ENCODE data around the gene SLC5A3. TPM values are rescaled to one million over a fixed set of nuclear protein-coding genes. Genes with fewer than 3 reads are reported as not detected.
A peak's percentile ranks its signal among the peaks of the same experiment; 100 is the strongest.

Gene SLC5A3
- total and polyA plus RNA-seq, 12 donors, result 2.3 to 63.9 (median 37.4) TPM

GRCh38 chr21:34097442-34097841 lies 24.1 kb downstream of the SLC5A3 start:
- Histone ChIP-seq H3K9me3 (replicated peaks in 1 of 3) (no peaks in the 10 kb centered on the region), H3K4me1 (replicated peaks in 1 of 2) (peaks cover 9 to 45% of the 10 kb centered on the region in 2 donors), H3K27me3 (no peaks in the 10 kb centered on the region), H3K4me3 (no peak overlapping the region), H3K27ac (no peak overlapping the region), H3K36me3 (replicated peaks in 1 of 2) (peaks cover 0 to 14% of the 10 kb centered on the region in 2 donors)
- intact Hi-C loops (cut with DNase I), result no loop called here
- TF ChIP-seq CTCF (IDR thresholded peaks at IDR 0.05) (no peak), POLR2A (IDR thresholded peaks at IDR 0.05) (no peak)
- no peak for DNase-seq
- 80 to 88% (median 84%) methylated on average over 2 of the region's 2 CpGs for WGBS, 4 donors

- TF ChIP-seq POLR2A (IDR thresholded peaks at IDR 0.05), result no peak
- TF ChIP-seq CTCF (IDR thresholded peaks at IDR 0.05), result no peak
- Histone ChIP-seq H3K27me3 (no peaks in the 10 kb centered on the region), H3K4me1 (replicated peaks in 1 of 2) (peaks cover 8 to 33% of the 10 kb centered on the region in 2 donors), H3K36me3 (replicated peaks in 1 of 2) (peaks cover 0 to 8% of the 10 kb centered on the region in 2 donors), H3K27ac (no peak overlapping the region), H3K4me3 (no peak overlapping the region), H3K9me3 (replicated peaks in 1 of 3) (no peaks in the 10 kb centered on the region)
- DNase-seq, result no peak
- whole genome bisulfite sequencing, 4 donors, result 91 to 94% (median 93%) methylated on average over 2 of the region's 2 CpGs
- intact Hi-C loops (cut with DNase I), result no loop called here
These were observed 27.0 kb downstream of the SLC5A3 start for GRCh38 chr21:34100337-34100736.

- Histone ChIP-seq H3K36me3 (replicated peaks in 1 of 2) (peaks cover 0 to 3% of the 10 kb centered on the region in 2 donors), H3K27me3 (no peaks in the 10 kb centered on the region), H3K9me3 (replicated peaks in 1 of 3) (no peaks in the 10 kb centered on the region), H3K27ac (no peak overlapping the region), H3K4me3 (no peak overlapping the region), H3K4me1 (replicated peaks in 1 of 2) (peaks cover 8 to 33% of the 10 kb centered on the region in 2 donors)
- intact Hi-C loops (cut with DNase I), result no loop called here
- WGBS, 4 donors, result 59 to 74% (median 63%) methylated on average over 4 of the region's 4 CpGs
- TF ChIP-seq CTCF (IDR thresholded peaks at IDR 0.05), result no peak
- TF ChIP-seq POLR2A (IDR thresholded peaks at IDR 0.05), result no peak
- peak in 3 of 7 donors; percentile 17 to 27 (median 25) for DNase-seq
These were observed 27.4 kb downstream of the SLC5A3 start for GRCh38 chr21:34100790-34101189.

- Histone ChIP-seq H3K4me3 (no peak overlapping the region), H3K27me3 (no peaks in the 10 kb centered on the region), H3K4me1 (replicated peaks in 1 of 2) (peaks cover 8 to 17% of the 10 kb centered on the region in 2 donors), H3K27ac (no peak overlapping the region), H3K9me3 (replicated peaks in 1 of 3) (no peaks in the 10 kb centered on the region), H3K36me3 (replicated peaks in 1 of 2) (no peaks in the 10 kb centered on the region)
- TF ChIP-seq CTCF (IDR thresholded peaks at IDR 0.05) (no peak), POLR2A (IDR thresholded peaks at IDR 0.05) (no peak)
- no peak for DNase-seq
- intact Hi-C loops (cut with DNase I), result no loop called here
These were observed 32.7 kb downstream of the SLC5A3 start for GRCh38 chr21:34105947-34106541.
